IPS DF 4.7 (cell line): ENCODE data around the gene DEPDC1B.
"Not testable (repeated sequence)": the region's sequence is repeated elsewhere in the genome, so short reads cannot be mapped to it uniquely, and the experiment has no call there.

Experiments
- DNase-seq: peaks from one replicate; pipeline ENCODE4 v3.0.0-alpha.2; 2013; ENCODE audit warnings: low spot score; ENCODE audit errors: extremely low read depth

Gene DEPDC1B, protein sequence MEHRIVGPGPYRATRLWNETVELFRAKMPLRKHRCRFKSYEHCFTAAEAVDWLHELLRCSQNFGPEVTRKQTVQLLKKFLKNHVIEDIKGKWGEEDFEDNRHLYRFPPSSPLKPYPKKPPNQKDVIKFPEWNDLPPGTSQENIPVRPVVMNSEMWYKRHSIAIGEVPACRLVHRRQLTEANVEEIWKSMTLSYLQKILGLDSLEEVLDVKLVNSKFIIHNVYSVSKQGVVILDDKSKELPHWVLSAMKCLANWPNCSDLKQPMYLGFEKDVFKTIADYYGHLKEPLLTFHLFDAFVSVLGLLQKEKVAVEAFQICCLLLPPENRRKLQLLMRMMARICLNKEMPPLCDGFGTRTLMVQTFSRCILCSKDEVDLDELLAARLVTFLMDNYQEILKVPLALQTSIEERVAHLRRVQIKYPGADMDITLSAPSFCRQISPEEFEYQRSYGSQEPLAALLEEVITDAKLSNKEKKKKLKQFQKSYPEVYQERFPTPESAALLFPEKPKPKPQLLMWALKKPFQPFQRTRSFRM

DNA sequence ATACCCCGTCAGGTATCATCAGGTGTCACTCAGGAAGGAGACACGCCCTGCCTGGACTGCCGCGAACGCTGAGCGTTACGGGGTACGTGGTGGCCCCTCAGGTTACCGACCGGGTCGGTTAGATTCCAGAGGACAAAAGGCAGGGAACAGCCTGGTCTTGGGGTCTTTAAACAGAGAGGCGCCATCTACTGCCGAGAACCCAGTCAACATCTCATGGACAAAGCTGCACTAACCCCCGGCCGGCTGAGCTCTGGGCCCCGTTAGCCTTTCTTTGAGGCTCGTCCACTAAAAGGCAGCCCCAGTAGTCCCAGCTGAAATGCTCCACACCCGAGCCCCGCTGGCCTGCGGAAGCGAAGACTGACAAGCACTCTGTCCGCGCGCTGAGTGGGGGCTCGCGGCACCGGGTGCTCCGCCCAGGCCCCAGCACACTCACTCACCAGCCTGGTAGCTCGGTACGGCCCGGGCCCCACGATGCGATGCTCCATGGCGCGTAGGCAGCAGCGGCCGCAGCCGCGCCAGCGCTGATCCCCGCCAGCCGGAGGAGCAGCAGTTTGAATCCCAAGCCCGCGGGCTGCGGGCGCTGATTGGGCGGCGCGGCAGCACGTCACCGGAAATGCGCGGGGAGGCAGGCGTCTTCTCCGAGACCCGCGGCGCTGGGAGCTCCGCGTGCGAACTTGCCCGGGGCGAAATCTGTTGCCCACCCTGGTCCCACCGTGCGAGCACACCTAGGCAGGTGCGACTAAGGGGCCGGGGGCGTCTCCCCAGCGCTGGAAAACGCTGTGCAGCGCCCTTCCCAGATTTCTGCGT lies at the start of gene DEPDC1B:
DEPDC1B (minus strand) TSS at position 558 of the 807 bp plus-strand sequence; CDS start at position 485, 73 bp downstream.
- DNase-seq: peak; percentile 44

DNA sequence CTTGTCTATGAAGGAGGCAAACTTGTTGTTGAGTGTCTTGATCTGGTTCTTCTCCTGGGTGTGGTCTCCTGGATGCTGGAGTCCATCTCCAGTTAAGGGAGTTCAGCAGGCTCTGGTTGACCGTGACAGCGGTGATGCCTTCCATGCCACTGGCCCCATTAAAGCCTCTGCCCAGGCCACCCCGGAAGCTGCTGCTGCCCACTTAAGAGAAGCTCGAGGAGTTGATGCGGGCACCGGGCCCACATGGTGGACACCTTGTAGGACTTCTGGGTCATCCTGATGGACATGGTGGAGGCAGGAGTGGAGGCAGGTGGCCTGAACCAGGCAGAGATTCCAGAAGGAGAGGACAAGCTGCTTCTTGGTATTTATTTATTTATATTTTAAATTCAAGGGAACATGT lies 44.7 kb upstream of the DEPDC1B start:
- DNase-seq: no peak

DNA sequence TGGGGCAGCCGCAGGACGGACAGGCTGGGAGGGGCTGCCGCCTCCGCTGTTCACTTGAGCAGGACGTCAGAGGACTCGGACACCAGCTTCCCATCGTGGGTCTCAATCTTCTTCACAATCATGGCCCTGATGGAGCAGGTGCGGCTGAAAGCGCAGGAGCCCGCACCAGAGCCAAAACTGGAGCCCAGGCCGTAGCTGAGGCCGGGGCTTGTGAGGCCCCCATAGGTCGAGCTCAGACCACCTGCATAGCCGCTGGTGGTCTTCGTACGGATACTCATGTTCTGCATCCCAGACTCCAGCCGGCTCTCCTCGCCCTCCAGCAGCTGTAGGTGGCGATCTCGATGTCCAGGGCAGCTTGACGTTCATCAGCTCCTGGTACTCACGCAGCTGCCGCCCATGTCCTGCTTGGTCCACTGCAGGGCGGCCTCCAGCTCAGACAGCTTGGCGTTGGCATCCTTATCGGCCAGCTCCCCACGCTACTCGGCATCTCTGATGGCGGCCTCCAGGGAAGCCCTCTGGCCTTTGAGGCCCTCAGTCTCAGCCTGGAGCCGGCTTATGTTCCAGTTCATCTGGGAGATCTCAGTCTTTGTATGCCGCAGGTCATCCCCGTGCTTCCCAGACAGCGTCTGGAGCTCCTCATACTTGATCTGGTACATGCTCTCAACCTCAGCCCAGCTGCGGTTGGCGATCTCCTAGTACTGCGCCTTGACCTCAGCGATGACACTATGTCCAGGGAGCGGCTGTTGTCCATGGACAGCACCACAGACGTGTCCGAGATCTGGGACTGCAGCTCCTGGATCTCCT lies 43.7 kb upstream of the DEPDC1B start:
- no peak for DNase-seq

DNA sequence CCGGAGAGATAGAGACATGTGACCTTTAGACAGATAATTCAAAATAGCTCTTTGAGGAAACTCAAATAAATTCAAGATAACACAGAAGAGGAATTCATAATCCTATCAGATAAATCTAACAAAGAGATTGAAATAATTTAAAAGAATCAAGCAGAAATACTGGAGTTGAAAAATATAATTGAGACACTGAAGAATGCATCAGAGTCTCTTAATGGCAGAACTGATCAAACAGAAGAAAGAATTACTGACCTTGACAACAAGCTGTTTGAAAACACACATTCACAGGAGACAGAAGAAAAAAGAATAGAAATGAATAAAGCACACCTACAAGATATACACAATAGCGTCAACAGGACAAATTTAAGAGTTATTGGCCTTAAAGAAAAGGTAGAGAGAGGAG lies 40.4 kb upstream of the DEPDC1B start:
- no peak for DNase-seq

DNA sequence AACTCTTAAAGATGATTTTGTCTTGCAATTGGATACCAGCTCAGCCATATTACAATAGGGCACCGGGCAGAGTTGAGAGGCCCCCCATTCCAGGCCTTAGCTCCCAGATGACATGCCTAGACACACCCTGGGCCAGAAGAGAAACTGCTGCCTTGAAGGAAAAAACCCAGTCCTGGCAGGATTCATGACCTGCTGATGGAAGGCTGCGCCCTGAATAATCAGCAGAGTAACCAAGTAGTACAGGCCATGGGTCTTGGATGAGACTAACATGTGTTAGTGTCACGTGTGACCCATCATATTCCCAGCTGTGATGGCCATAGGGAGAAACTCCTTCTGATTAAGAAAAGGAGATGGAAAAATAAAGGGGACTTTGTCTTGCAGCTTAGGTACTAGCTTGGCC lies 39.0 kb upstream of the DEPDC1B start:
- DNase-seq: no peak

DNA sequence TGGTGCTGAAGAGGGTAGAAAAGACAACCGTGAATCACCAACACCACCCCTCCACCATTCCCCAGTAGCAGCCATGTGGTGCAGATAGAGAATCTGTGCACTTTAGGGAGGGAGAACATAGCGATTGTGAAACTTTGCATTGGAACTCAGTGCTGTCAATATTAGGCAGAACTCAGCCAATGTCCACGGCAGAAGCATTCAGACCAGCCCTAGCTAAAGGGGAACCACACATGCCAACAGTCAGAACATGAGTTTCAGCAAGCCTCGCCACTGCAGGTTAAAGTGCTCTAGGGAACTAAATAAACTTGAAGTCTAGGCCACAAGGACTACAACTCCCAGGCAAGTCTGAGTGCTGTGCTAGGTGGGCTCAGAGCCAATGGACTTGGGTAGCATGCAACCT lies 38.5 kb upstream of the DEPDC1B start:
- no peak for DNase-seq

DNA sequence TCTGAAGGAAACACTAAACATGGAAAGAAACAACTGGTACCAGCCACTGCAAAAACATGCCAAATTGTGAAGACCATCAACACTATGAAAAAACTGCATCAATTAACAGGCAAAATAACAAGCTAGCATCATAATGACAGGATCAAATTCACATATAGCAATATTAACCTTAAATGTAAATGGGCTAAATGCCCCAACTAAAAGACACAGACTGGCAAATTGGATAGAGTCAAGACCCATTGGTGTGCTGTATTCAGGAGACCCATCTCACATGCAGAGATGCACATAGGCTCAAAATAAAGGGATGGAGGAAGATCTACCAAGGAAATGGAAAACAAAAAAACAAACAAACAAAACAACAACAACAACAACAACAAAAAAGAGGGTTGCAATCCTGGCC lies 30.9 kb upstream of the DEPDC1B start:
- DNase-seq: not testable (repeated sequence)

DNA sequence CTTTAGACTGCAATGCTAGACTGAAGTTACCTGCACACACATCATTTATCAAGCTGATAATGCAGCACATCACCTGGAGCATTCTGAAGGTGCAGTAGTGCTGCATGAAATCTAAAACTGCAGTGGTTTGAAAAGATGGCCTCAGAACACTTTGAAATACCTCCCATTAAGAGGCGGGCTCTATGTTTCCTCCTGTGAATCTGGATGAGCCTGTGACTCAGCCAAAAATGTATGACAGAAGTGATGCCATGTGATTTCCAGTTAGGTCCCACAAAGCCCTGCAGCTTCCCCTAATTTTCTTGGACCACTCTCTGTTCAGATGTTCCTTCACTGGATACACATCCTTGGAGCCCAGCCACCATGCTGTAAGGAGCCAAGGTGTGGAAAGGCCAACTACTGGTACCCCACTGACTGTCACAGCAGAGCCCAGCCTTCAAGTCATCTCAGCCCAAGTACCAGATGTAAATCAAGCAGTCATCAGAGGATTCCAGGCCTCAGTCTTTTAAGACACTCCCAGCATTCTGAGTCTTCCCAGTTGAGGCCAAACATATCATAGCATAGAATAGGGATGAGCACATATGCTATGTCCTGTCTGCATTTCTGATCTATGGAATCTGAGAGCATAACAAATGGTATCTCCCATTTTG lies 27.2 kb upstream of the DEPDC1B start:
- DNase-seq: no peak

DNA sequence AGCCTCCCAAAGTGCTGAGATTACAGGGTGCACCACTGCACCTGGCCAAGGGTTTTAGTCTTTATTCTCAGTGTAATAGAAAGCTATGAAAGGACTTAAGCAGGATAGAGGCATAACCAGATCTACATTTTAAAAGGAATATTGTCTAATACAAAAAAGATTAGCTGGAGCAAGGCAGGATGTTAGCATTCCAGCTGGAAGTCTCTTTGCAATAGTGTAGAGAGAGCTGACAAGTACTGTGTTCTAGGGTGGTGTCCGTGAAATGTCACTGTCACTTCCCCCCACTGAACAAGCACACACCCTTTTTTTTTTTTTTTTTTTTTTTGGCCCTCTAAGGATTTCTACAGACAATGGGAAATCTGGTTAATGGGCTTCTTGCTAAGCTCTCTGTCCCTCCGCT lies 24.2 kb upstream of the DEPDC1B start:
- DNase-seq: no peak

DNA sequence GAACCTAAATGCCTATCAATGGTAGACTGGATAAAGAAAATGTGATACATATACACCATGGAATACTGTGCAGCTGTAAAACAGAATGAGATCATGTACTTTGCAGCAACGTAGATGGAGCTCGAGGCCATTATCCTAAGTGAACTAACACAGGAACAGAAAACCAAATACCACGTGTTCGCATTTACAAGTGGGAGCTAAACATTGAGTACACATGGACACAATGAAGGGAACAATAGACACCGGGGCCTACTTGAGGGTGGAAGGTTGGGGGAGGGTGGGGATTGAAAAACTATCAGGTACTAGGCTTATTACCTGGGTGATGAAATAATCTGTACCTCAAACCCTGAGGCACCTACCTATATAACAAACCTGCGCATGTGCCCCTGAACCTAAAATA lies 22.4 kb upstream of the DEPDC1B start:
- no peak for DNase-seq

DNA sequence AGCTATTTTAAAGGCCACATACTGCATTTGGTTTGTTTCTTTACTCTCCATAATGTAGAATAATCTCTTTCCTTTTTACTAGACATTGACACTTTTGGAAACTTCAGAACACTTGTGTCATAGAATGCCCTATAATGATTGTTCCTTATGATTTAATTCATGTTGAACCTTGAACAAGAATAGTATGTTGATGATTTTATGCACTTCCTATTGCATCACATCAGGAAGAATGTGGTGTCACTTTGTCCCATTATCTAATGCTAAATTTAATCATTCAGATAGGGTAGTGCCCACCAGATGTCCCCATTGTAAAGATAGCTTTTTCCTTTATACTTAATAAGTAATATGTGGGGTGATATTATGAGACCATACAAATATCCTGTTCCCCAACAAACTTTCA lies 19.4 kb upstream of the DEPDC1B start:
- DNase-seq: no peak

DNA sequence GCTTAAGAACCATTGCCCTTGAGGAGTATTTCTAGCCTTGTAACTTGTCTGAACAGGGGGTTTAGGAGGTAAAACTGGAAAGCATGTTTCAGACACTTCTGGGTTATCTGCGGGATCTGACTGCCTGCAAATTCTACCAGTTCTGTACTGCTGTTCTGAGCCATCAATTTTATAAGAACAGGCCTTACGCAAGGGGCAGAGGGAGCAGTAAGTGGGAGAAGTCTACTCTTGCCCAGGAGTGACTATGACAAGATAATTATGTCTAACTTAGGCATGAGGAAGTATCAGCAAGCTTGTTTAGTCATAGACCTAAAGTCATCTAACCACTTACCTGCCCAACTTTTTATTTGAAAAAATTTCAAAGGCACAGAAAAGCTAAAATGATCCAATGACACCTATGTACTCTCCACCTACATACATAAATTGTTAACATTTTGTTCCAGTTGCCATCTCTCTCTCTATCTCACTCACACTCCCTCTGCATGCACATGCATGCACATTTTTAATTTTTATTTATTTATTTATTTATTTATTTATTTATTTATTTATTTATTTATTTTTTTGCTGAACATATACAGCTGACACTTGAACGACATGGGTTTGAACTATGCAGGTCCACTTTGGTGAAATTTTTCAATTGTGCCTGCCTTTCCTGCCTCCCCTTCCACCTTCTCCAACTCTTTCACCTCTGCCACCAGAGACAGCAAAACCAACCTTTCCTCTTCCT lies 18.4 kb upstream of the DEPDC1B start:
- no peak for DNase-seq

DNA sequence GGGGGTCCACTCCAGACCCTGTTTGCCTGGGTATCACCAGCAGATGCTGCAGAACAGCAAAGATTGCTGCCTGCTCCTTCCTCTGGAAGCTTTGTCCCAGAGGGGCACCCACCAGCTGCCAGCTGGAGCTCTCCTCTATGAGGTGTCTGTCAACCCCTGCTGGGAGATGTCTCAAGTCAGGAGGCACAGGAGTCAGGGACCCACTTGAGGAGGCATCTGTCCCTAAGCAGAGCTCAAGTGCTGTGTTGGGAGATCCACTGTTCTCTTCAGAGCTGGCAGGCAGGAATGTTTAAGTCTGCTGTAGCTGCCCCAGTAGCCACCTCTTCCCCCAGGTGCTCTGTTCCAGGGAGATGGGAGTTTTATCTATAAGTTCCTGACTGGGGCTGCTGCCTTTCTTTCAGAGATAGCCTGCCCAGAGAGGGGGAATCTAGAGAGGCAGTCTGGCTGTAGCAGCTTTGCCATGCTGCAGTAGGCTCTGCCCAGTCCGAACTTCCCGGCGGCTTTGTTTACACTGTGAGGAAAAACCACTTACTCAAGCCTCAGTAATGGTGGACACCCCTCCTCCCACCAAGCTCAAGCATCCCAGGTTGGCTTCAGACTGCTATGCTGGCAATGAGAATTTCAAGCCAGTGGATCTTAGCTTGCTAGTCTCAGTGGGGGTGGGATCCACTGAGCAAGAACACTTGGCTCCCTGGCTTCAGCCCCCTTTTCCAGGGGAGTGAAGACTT lies 15.4 kb upstream of the DEPDC1B start:
- not testable (repeated sequence) for DNase-seq

DNA sequence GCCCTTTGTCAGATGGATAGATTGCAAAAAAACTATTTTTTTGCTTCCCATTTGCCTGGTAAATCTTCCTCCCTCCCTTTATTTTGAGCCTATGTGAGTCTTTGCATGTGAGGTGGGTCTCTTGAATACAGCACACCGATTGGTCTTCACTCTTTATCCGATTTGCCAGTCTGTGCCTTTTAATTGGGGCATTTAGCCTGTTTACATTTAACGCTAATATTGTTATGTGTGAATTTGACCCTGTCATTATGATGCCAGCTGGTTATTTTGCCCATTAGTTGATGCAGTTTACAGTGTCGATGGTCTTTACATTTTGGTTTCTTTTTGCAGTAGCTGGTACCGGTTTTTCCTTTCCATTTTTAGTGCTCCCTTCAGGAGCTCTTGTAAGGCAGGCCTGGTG lies 13.0 kb upstream of the DEPDC1B start:
- no peak for DNase-seq

DNA sequence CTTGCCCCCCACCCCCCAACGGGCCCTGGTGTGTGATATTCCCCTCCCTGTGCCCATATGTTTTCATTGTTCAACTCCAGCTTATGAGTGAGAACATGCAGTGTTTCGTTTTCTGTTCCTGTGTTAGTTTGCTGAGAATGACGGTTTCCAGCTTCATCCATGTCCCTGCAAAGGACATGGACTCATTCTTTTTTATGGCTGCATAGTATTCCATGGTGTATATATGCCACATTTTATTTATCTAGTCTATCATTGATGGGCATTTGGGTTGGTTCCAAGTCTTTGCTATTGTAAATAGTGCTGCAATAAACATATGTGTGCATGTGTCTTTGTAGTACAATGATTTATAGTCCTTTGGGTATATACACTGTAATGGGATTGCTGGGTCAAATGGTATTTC lies 11.9 kb upstream of the DEPDC1B start:
- not testable (repeated sequence) for DNase-seq

DNA sequence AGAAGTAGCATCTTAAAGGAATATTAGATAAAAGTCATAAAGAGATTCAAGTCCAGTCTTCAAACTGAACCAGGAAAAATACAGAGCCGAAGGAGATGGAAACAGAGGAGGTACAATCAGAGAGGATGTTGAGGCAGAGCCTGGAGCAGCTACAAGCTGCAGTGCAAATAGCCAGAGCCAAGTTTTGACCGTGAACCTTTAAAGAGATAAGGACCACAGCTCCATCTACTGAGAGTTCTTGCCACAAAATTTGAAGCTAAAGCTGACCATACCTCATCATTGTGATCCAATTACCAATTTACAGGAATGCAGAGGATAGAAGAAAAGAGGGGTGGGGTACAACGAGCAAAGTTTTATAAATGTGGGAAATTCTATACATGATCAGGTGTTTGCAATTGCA lies 10.4 kb upstream of the DEPDC1B start:
- DNase-seq: no peak

DNA sequence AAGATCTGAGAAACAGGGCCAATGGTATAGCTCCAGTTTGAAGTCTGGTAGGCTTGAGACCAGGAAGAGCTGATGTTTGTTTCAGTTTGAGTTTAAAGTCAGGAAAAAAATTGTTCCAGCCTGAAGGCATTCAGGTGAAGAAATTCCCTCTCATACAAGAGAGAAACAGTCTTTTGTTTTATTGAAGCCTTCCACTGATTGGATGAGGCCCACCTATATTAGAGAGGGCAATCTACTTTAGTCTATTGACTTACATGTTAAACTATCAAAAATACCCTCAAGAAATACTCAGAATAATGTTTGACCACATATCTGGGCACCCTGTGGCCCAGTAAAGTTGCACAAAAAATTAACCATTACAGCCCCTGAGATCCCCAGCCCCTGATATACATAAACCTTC lies 5.2 kb upstream of the DEPDC1B start:
- DNase-seq: no peak

DNA sequence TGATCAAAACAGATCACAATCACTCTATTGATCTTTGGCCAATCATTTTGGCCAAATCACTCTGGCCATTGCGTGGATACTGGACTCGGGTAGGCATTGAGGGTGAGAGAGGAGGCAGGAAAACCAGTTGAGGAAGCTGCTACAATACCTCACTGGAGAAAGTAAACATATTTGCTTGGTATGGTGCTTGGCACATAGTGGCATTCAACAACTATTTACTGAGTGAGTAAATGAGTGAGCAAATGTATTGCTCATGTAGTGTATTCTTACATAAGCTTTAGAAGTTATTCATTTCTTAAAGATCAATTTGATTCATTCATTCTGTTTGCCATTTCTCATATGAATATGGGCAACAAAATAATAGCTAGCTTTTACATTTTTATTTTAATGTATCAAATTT lies 4.0 kb upstream of the DEPDC1B start:
- DNase-seq: no peak

DNA sequence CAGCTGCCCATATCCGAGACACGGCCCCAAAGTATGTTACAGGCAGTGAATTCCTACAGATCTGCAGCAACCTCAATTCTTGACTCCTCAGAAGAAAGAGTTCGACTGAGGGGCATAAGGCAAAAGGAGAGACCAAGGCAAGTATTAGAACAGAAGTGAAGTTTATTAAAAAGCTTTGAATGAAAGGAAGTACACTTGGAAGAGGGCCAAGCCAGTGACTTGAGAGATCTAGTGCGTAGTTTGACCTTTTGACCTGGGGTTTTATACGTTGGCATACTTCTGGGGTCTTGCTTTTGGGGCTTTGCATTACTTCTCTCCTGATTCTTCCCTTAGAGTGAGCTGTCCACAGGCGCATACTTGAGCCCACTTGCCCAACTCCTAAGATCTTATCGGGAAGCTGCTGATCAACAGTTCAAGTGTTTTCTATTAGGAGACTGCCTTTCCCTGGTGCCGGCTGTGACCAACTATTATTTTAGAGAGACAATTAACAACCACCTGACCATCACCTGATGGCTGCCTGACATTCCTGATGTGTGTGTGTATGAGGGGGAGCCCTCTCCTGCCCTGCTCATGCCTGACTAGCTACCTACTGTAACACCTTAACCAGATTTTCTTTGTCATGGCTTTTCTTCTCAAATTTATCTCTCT lies 1.5 kb upstream of the DEPDC1B start:
- no peak for DNase-seq
